Peyer's patch (tissue), 4 donors: Measurements from ENCODE around the gene CIB4.

Experiments used
- POLR2A ChIP-seq, 2 donors: fragments of 450-650 bp; IDR thresholded peaks; one replicate each; pipeline ENCODE4 v1.5.1; 2017; ENCODE audit warnings: antibody characterized with exemption in 2 of 2, mild to moderate bottlenecking in 2 of 2, moderate library complexity in 2 of 2
- TF ChIP-seq, protein P1 (sequence below), 6 experiments: fragments of 450-650 bp in 4 of 6; fragments of 200-600 bp in 2 of 6; sonication (generic) in 1 of 6; IDR thresholded peaks; one replicate each; pipeline ENCODE4 v1.5.1; 2017 to 2019; ENCODE audit warnings: antibody characterized with exemption in 6 of 6, mild to moderate bottlenecking in 3 of 6, moderate library complexity in 1 of 6

DNA sequence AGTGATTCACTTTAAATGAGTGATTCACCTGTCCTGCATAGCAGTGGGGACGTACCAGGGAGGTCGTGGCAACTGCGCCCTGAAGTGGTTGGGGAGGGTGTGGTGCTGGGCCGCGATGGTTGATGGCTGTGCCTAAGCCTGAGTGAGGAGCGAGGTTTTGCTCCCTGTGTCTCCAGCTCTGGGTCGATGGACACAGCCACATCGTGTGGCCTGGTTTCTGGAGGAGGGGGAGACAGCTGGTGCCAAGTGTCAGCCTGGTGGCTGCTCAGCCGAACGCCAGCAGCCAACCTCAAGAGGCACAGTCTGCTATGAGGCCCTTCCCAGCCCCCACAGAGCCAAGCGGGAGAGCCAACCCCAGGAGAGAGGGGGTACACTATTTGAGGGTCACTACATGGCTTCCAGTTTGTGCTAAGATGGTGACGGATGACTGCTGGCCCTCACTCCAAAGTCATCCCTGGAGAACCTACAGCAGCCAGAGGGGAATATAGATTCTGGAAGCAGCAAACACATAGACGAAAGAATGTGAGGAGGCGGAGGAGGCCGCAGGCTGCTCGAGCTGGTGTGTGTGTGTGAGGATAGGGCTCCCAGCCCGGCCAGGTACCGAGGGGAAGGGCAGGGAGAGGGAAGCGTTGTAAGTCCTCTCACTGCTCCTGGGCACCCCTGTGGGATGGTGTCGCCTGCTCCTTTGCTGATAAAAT is 104.6 kb downstream of the CIB4 start:
- TF ChIP-seq, protein P1, sequence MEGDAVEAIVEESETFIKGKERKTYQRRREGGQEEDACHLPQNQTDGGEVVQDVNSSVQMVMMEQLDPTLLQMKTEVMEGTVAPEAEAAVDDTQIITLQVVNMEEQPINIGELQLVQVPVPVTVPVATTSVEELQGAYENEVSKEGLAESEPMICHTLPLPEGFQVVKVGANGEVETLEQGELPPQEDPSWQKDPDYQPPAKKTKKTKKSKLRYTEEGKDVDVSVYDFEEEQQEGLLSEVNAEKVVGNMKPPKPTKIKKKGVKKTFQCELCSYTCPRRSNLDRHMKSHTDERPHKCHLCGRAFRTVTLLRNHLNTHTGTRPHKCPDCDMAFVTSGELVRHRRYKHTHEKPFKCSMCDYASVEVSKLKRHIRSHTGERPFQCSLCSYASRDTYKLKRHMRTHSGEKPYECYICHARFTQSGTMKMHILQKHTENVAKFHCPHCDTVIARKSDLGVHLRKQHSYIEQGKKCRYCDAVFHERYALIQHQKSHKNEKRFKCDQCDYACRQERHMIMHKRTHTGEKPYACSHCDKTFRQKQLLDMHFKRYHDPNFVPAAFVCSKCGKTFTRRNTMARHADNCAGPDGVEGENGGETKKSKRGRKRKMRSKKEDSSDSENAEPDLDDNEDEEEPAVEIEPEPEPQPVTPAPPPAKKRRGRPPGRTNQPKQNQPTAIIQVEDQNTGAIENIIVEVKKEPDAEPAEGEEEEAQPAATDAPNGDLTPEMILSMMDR (IDR thresholded peaks at IDR 0.05) = no peak
- no peak for TF ChIP-seq POLR2A (IDR thresholded peaks at IDR 0.05)
